Large intestine (tissue), 3 donors: Measurements from ENCODE around the gene LENG9. TPM values are rescaled to one million over a fixed set of nuclear protein-coding genes. Genes with fewer than 3 reads are reported as not detected.
"Not testable (repeated sequence)": the region's sequence is repeated elsewhere in the genome, so short reads cannot be mapped to it uniquely, and the experiment has no call there.

Experiments used
- DNase-seq, 2 donors: peaks; one replicate each; pipeline versions ENCODE4 v3.0.0 to v3.0.0-alpha.2; 2013
- H3K27ac ChIP-seq: one replicate; pipeline ENCODE4 v1.5.1; 2013; ENCODE audit warnings: low read length
- H3K27me3 ChIP-seq: 2 replicates; pipeline ENCODE4 v1.6.1; 2013; ENCODE audit warnings: low read length; ENCODE audit not compliant: control insufficient read depth, insufficient read depth
- H3K36me3 ChIP-seq: 2 replicates; pipeline ENCODE4 v1.6.1; 2013; ENCODE audit warnings: low read length; ENCODE audit not compliant: control insufficient read depth, insufficient read depth
- H3K4me1 ChIP-seq: one replicate; pipeline ENCODE4 v1.6.1; 2013; ENCODE audit warnings: low read length; ENCODE audit not compliant: control insufficient read depth, insufficient read depth
- H3K4me3 ChIP-seq: one replicate; pipeline ENCODE4 v1.5.1; 2013; ENCODE audit warnings: low read length
- H3K9me3 ChIP-seq: one replicate; pipeline ENCODE4 v1.6.1; 2013; ENCODE audit warnings: mild to moderate bottlenecking, low read depth, low read length, moderate library complexity; ENCODE audit not compliant: control insufficient read depth
- WGBS: methylation state at CpG from one replicate; pipeline ENCODE4 v1.1.5; 2013; ENCODE audit warnings: low lambda C conversion rate; ENCODE audit not compliant: insufficient coverage; 5-methylcytosine and 5-hydroxymethylcytosine counted together
- polyA plus RNA-seq: library from polyadenylated mRNA; unstranded; fragments of 120-200 nt; gene quantifications from one replicate; pipeline ENCODE4 v1.2.1, GENCODE V29; 2013

LENG9 gene
- polyA plus RNA-seq, 1 donor: 9.2 TPM

GRCh38 chr19:54497747-54498450 lies 34.3 kb upstream of the LENG9 start:
- H3K4me1 ChIP-seq, H3K9me3 ChIP-seq, H3K27ac ChIP-seq, H3K36me3 ChIP-seq, DNase-seq, H3K4me3 ChIP-seq, H3K27me3 ChIP-seq: not testable (repeated sequence)
- no CpG with 5 or more reads among the region's 15 CpGs for WGBS

- not testable (repeated sequence) for H3K4me3 ChIP-seq, H3K4me1 ChIP-seq, DNase-seq, H3K9me3 ChIP-seq, H3K36me3 ChIP-seq, H3K27ac ChIP-seq, H3K27me3 ChIP-seq
- WGBS: 80% methylated on average over 1 of the region's 5 CpGs
Measured at GRCh38 chr19:54495284-54495683, 31.7 kb upstream of the LENG9 start.

GRCh38 chr19:54493967-54494585 lies 30.5 kb upstream of the LENG9 start:
- no CpG with 5 or more reads among the region's 10 CpGs for WGBS
- H3K27me3 ChIP-seq: no peaks in the 10 kb centered on the region
- no peak overlapping the region for H3K27ac ChIP-seq
- no peaks in the 10 kb centered on the region for H3K9me3 ChIP-seq
- no peaks in the 10 kb centered on the region for H3K4me1 ChIP-seq
- no peak overlapping the region for H3K4me3 ChIP-seq
- no peaks in the 10 kb centered on the region for H3K36me3 ChIP-seq
- no peak for DNase-seq

GRCh38 chr19:54493056-54493455 lies 29.5 kb upstream of the LENG9 start:
- not testable (repeated sequence) for H3K4me1 ChIP-seq, H3K4me3 ChIP-seq, H3K27ac ChIP-seq, H3K27me3 ChIP-seq, H3K9me3 ChIP-seq, DNase-seq, H3K36me3 ChIP-seq
- WGBS: no CpG with 5 or more reads among the region's 5 CpGs

GRCh38 chr19:54492568-54492967 lies 29.0 kb upstream of the LENG9 start:
- no peak overlapping the region for H3K4me3 ChIP-seq
- DNase-seq: no peak
- no peak overlapping the region for H3K27ac ChIP-seq
- no peaks in the 10 kb centered on the region for H3K27me3 ChIP-seq
- whole genome bisulfite sequencing: no CpG with 5 or more reads among the region's 18 CpGs
- no peaks in the 10 kb centered on the region for H3K9me3 ChIP-seq
- no peaks in the 10 kb centered on the region for H3K36me3 ChIP-seq
- H3K4me1 ChIP-seq: no peaks in the 10 kb centered on the region

- Histone ChIP-seq H3K4me3 (no peak overlapping the region), H3K9me3 (no peaks in the 10 kb centered on the region), H3K4me1 (no peaks in the 10 kb centered on the region), H3K36me3 (no peaks in the 10 kb centered on the region), H3K27ac (no peak overlapping the region), H3K27me3 (no peaks in the 10 kb centered on the region)
- DNase-seq: no peak
- WGBS: 20% methylated on average over 1 of the region's 9 CpGs
Measured at GRCh38 chr19:54489766-54490165, 26.2 kb upstream of the LENG9 start.

- DNase-seq: no peak
- Histone ChIP-seq H3K36me3 (no peaks in the 10 kb centered on the region), H3K4me1 (no peaks in the 10 kb centered on the region), H3K27me3 (no peaks in the 10 kb centered on the region), H3K9me3 (no peaks in the 10 kb centered on the region), H3K4me3 (no peak overlapping the region), H3K27ac (no peak overlapping the region)
- 89% methylated on average over 2 of the region's 7 CpGs for WGBS
Measured at GRCh38 chr19:54489341-54489740, 25.8 kb upstream of the LENG9 start.

GRCh38 chr19:54485851-54486250 lies 22.3 kb upstream of the LENG9 start:
- 38% methylated on average over 2 of the region's 5 CpGs for WGBS
- H3K4me1 ChIP-seq: no peaks in the 10 kb centered on the region
- no peak for DNase-seq
- no peaks in the 10 kb centered on the region for H3K36me3 ChIP-seq
- no peaks in the 10 kb centered on the region for H3K9me3 ChIP-seq
- H3K27me3 ChIP-seq: no peaks in the 10 kb centered on the region
- H3K27ac ChIP-seq: no peak overlapping the region
- no peak overlapping the region for H3K4me3 ChIP-seq

GRCh38 chr19:54484451-54484850 lies 20.9 kb upstream of the LENG9 start:
- 80% methylated on average over 1 of the region's 10 CpGs for WGBS
- no peak overlapping the region for H3K27ac ChIP-seq
- H3K9me3 ChIP-seq: no peaks in the 10 kb centered on the region
- no peaks in the 10 kb centered on the region for H3K36me3 ChIP-seq
- no peaks in the 10 kb centered on the region for H3K4me1 ChIP-seq
- no peak overlapping the region for H3K4me3 ChIP-seq
- no peak for DNase-seq
- no peaks in the 10 kb centered on the region for H3K27me3 ChIP-seq

- H3K9me3 ChIP-seq: no peaks in the 10 kb centered on the region
- 80% methylated on average over 1 of the region's 3 CpGs for WGBS
- no peaks in the 10 kb centered on the region for H3K36me3 ChIP-seq
- DNase-seq: no peak
- no peak overlapping the region for H3K4me3 ChIP-seq
- no peak overlapping the region for H3K27ac ChIP-seq
- no peaks in the 10 kb centered on the region for H3K27me3 ChIP-seq
- H3K4me1 ChIP-seq: no peaks in the 10 kb centered on the region
Measured at GRCh38 chr19:54482889-54483288, 19.3 kb upstream of the LENG9 start.
